Ovary (tissue), 3 donors: Measurements from ENCODE around the gene STRIP1.

Source experiments
- POLR2A ChIP-seq: fragments of 450-650 bp; IDR thresholded peaks from one replicate; pipeline ENCODE4 v1.6.1; 2017; ENCODE audit warnings: antibody characterized with exemption, mild to moderate bottlenecking, moderate library complexity
- TF ChIP-seq, protein P1 (sequence below), 3 donors: fragments of 450-650 bp in 2 of 3; fragments of 200-600 bp in 1 of 3; IDR thresholded peaks; one replicate each; pipeline versions ENCODE4 v1.5.1 to v1.8.0; 2016 to 2022; ENCODE audit warnings: antibody characterized with exemption in 3 of 3, mild to moderate bottlenecking in 1 of 3
- donor health status: DM: no; HTN: no; CAD: no.

- TF ChIP-seq, protein P1, sequence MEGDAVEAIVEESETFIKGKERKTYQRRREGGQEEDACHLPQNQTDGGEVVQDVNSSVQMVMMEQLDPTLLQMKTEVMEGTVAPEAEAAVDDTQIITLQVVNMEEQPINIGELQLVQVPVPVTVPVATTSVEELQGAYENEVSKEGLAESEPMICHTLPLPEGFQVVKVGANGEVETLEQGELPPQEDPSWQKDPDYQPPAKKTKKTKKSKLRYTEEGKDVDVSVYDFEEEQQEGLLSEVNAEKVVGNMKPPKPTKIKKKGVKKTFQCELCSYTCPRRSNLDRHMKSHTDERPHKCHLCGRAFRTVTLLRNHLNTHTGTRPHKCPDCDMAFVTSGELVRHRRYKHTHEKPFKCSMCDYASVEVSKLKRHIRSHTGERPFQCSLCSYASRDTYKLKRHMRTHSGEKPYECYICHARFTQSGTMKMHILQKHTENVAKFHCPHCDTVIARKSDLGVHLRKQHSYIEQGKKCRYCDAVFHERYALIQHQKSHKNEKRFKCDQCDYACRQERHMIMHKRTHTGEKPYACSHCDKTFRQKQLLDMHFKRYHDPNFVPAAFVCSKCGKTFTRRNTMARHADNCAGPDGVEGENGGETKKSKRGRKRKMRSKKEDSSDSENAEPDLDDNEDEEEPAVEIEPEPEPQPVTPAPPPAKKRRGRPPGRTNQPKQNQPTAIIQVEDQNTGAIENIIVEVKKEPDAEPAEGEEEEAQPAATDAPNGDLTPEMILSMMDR (IDR thresholded peaks at IDR 0.05) = no peak
- TF ChIP-seq POLR2A = no peak
These were observed 27.9 kb upstream of the STRIP1 start for GRCh38 chr1:110006516-110006915.
